Measurements from ENCODE around the gene OR52R1.
"Not testable (repeated sequence)": the region's sequence is repeated elsewhere in the genome, so short reads cannot be mapped to it uniquely, and the experiment has no call there.

OR52R1 gene

DNA sequence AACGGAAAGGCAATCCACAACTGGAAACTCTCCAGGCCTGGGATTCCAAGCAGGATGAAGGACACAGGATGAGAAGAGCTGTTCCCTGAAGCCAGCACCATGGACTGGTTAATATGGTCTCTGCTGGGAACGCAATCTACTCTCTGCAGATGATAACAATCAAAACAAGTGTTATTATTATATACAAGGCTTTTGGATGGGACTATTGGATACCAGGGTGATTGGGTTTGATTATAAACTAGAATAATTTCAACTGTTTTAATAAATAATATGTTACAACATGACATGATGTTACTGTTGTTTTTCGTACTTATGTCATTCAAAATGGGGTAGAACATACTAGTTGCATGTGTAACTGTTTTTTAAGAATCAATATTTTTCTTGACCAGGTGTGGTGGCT lies at the start of gene OR52R1:
Gene OR52R1, minus strand, starts transcription at position 101 of the 400 bp plus-strand sequence. Its CDS starts 0 bp downstream, at position 101.
- no peak for DNase-seq (ENCODE audit: low spot score)

DNA sequence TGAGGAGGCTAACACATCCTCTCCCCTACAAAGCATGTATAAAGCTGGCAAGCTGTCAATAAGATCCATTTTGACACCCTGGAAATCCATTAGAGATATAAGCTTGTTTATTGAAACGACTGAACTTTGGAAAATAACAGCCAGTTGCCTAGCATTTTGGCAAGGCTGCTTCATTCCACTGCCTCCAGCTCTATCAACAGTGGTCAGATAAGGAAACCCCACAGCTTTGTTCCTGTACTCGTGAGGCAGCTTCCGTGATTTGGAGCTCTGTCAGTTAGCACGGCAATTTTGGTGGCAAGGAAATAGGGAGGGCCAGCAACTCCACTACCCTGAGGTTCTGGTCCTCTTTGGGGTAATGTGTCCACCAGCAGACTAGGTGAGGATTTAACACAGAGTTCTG lies 46.9 kb upstream of the OR52R1 start:
- no peak for DNase-seq (ENCODE audit: low spot score)

DNA sequence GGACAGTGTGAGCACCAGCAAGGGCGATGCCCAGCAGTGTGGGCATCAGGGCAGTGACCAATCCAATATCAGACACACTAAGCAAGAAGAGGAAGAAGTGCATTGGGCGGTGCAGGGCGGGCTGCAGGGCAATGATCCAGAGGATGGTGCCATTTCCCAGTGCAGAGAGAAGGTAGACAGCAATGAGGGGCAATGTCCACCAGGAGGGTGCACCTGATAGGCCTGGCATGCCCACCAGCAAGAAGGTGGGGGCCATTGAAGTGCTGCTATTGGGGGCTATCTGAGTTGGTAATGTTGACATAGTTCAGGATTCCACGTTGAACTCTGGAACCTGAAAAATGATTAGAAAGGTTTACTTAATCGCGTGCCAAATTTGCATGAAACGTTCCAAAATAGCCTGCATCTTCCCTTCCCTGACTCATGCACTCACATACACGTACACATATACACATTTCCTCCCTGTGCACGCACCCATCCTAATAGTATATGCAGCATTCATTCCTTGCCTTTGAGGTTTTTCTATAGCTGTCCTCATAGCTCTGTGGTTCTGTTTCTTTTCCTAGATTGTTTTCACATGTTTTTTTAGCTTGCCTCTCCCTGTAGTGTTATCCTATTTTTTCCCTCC lies 44.8 kb upstream of the OR52R1 start, which contains the start of gene OR51S1:
Gene OR51S1, minus strand, starts transcription at position 301 of the 625 bp plus-strand sequence. Its CDS starts 0 bp downstream, at position 301.
- no peak for DNase-seq (ENCODE audit: low spot score)

DNA sequence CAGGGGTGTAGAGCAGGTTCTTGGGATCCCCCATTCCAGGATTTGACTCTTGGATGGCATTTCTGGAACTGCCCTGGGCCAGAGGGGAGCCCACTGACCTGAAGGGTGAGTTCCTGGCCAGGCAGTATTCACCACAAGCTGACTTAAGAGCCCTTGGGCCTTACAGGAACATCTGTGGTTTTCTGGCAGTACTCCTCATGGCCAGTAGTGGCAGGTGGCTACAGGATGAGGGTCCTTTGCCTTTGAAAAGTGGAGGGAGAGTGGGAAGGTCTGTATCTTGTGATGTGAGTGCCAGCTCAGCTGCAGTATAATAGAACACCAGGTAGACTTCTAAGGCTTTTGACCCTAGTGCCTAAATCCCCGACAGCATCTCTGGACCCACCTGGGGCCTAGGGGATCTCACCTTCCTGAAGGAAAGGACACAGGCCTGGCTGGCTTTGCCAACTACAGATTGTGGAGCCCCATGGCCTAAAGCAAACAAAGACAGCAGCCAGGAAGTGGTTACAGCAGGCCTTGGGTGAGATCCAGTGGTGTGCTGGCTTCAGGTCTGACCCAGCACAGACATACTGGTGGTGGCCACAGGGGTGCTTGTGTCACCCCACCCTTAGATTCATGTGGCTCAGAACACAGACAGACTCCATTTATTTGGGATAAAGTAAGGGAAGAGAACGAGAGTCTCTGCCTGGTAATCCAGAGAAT lies 35.8 kb upstream of the OR52R1 start:
- no peak for DNase-seq (ENCODE audit: low spot score)

DNA sequence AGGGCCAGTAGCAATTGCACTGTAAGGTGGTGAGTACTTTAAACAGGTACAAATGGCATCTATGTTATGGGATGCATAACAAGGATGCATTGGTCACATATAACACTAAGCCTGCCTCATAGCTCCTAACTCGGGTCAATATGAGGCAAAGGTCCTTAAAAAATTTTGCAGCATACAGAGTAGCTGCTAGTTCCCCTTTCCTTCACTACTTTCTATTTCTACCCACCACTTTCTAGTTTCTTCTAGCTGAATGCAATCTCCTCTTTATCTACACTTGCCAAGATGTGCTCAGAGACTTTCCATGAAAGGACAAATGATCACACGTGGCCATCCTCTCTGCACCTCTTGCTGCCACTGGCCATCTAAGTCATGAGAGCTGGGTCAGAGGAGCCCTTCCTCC lies 26.7 kb upstream of the OR52R1 start:
- no peak for DNase-seq (ENCODE audit: low spot score)

DNA sequence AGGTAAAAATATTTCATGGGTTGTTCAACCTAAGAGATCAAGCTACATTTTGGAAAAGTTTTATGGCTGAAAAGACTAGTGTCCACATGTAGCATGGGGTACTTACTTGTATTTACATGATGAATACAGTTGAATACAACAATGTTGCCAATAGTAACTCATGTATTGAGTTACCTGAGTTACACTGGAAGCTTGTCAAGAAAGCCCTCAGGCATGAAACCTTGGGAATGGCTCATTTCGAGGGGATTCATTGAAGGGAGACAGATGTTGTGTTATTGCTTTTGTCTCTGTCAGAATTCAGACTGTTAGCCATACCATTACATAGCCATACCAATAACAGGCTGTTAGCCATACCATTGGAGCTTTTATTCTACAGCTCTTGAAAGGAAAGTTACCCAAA lies 26.2 kb upstream of the OR52R1 start:
- no peak for DNase-seq (ENCODE audit: low spot score)

DNA sequence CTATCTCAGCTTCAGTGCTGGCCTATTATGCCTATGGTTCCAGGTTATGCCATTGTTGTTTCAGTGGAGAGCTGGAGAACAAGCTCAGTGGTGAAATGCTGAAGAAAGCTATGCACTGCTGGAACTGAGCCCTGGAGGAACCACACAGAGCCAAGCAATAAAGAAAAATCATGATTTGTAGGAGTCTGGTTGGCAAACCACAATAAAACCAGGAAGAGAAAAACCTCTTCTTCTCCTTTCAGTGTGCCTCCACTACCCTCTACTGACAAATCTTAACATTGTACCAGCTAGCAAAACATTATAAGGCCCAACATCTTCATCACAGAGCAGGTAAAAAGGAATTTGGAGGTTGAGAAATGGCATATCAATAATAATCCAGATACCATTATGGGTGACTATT lies 22.2 kb upstream of the OR52R1 start:
- no peak for DNase-seq (ENCODE audit: low spot score)

DNA sequence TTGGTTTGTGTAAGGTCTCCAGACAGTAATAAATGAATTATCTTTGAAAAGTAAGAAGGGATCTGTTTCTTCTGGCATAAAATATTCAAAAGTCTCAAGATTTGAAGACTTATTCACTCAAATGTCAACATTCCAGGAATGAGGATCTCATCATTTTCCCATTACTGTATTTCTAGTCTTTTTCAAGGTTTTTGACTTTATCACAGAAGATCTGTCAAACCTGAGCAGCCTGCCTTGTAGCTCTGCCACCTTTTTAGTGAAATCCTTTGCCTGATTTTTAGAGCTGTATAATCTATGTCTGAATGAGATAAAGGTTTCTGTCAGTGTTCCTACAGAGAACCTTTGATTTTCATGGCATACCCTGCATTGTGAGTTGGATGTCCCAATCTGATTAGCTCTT lies 21.0 kb upstream of the OR52R1 start:
- no peak for DNase-seq (ENCODE audit: low spot score)

DNA sequence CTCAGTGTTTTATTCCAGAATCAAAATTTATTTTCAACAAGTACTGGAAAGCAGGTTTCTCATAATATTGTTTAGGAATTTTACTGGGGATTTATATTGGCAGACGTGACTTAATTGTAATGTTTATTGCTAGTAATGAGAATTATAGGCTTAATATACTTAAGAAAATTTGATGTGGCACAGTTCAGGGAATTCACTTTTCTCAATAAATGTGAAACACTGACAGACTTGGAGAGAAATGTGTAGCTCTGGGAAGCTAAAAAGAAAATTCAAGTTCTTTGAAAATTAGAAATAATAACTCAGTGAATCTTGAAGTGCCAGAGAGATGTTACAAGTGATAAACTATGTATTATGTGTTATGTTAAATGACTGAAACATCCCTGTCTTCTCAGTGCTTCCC lies 16.8 kb upstream of the OR52R1 start, which contains the start of gene OR51F2:
Gene OR51F2, plus strand, starts transcription at position 301 of the 400 bp plus-strand sequence. CDS start 101 bp downstream, outside the sequence.
- no peak for DNase-seq (ENCODE audit: low spot score)

DNA sequence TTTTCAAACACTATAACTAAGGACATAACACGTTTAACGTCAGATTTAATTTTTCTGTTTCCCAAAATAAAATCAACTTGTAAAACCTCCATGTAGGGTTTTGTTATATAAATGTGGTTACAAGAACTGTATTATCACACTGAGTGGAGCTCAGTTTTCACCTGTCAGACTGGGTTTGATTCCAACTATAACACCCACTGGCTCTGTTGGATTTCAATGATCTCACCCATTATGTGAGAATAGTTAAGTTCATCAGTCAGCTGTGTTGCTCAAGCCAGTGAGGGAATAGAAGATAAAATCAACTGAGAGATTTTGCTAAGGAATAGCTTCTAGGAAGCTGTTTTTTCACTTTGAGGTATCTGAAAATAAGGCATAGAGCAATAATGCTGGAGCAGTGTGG lies 5.1 kb upstream of the OR52R1 start:
- peak; percentile 61 for DNase-seq (ENCODE audit: low spot score)

DNA sequence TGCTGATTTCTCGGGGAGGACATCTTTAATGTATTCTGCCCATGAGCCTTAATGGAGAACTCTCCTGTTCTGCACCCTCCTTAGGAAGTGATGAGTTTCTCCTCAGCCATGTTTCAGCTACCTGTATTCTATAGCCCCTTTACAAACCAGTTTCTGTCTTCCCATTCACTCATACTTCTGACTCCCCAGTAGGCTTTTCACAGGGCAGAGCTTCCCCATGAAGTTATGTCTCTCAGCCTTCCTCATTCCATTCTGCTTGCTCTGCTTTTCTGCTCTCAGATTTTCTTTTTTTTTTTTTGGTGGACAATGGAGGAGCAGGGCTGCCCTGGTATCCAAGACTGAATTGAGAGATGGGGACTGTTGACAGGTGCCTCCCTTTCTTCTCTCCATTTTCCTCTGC lies 4.3 kb upstream of the OR52R1 start:
- no peak for DNase-seq (ENCODE audit: low spot score)

DNA sequence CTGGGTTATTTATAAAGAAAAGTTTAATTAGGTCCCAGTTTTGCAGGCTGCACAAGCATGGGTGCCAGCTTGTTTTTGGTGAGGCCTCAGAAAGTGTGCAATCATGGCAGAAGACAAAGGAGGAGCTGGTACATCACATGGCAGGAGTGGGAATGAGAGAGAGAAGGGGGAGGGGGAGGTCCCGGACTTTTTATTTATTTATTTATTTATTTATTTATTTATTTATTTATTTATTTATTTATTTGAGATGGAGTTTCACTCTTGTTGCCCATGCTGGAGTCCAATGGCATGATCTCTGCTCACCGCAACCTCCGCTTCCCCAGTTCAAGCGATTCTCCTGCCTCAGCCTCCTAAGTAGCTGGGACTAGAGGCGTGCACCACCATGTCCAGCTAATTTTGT lies 2.9 kb downstream of the OR52R1 start:
- not testable (repeated sequence) for DNase-seq (ENCODE audit: low spot score)

DNA sequence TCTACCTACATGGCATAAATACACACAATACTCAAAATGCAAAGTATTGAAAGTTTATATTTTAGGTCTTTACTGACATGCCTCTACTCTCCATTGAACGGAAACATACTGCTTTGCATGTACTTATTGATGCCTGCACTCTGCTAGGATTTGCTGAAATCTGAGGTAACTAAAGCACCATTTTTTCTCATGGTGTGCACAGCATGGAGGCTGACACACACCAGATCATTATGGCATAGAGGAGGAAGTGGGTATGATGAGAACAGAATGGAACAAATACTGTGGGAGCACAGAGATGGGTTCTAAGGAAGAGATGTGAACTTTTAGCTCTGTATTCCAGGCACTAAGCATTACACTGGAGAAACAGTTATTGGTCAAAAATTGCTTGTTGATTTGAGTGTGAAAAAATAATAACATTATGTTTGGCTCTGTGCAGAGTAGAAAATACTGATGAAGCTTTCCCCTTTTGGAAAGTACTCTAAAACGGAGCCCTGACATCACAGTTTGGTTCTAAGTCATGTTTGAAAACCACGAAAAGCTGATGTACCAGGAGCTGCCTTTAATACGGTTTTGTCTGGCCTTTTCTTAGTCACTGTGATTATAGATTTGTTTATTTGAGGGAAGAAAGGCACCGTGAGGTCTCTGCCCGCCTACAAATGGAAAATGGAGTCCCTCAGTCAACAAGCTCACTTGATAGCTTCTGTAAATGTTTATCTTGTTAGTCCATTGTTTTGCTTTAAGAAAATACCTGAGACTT lies 5.6 kb downstream of the OR52R1 start:
- no peak for DNase-seq (ENCODE audit: low spot score)

DNA sequence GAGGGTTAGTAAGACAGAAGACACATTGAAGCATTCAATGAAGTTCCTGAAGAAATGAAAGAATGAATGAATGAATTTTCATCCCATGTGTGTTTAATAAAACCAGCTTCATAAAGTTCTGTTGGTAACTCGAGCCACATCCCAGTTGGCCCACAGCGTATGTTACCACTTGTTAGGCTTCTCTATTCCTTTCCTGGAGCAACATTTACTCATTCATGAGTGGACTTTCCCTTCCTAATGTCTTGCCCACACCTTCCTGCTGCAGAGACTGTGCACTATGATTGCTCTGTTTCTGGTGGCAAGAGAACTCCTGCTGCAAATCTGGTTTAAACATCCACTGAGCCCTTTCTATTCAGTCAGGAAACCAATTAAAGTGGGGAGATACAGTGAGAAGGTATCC lies 7.0 kb downstream of the OR52R1 start:
- DNase-seq (ENCODE audit: low spot score) = no peak

DNA sequence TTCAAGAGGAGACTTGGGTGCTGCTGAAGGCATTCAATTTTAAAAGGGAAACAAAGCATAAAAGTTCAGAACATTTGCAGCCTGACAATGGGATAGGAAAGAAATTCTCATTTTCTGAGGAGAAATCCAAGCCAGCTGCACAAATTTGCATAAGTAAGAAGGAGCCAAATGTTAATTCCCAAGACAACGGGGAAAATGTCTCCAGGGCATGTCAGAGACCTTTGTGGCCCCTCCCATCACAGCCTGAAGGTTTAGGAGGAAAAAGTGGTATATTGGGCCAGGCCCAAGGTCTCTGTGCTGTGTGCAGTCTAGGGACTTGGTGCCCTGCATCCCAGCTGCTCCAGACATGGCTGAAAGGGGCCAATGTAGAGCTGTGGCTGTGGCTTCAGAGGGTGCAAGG lies 21.7 kb downstream of the OR52R1 start:
- DNase-seq (ENCODE audit: low spot score) = no peak

DNA sequence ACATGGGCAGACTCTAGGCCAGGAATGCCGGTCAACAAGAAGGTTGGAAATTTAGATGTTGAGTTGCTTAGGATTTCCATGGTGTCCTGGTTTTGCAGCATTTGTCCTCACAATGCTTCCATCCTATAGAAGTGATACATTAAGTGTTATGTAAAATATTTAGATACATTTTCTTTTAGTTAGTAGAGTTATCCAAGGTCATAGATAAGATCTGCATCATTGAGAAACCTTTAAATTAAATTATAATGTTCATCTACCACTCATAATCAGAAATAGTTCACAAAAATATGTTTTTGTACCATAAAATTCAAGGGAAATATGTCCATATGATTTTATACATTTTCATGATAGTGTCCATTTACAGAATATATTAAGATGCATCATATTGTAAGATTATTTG lies 34.3 kb downstream of the OR52R1 start, which contains the start of gene OR51F1:
Gene OR51F1, minus strand, starts transcription at position 101 of the 400 bp plus-strand sequence. Its CDS starts 0 bp downstream, at position 101.
- no peak for DNase-seq (ENCODE audit: low spot score)

DNA sequence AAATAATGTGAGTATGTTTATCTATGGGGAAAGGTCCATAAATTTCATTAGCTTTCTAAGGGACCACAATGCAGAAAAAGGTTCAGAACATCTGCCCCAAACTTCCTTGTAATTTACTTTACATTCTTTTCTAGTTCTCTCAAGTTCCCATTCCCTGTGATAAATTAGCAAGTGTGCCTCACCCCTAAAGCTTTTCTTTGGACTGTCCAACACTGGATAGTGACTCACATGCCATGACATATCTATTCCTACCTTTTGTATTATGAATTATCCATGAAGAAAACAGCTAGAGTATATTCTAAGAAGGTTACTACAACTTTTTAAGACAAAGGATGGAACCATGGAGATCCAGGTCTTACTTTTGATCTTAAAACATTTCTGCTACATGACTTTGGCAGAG lies 36.1 kb downstream of the OR52R1 start:
- DNase-seq (ENCODE audit: low spot score) = no peak

DNA sequence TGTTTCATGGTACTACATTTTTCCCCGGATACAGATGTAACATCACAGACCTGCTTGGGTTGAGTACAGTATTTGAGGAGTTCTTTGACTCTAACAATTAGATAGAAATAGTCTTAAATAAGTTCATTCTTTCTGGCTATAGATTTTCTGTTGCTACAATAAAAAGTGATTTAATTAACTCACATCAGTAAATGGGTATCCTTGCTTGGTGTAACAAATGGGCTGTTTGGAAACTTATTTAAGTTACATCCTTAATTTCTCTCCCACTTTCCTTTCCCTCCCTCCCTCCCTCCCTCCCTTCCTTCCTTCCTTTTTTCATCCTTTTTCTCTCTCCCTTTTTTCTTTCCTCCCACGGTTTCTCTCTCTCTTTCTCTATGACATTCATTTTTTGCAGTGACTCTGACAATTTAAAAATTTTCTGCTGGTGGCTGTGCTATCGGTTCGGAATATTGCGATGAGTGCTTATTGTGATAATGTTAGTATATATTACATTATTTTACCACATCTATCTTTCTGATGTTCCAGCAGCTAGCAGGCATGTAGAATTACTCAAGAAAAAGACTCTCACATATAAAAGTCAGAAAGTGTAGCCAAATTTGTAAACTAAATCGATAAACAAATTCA lies 37.6 kb downstream of the OR52R1 start:
- no peak for DNase-seq (ENCODE audit: low spot score)

DNA sequence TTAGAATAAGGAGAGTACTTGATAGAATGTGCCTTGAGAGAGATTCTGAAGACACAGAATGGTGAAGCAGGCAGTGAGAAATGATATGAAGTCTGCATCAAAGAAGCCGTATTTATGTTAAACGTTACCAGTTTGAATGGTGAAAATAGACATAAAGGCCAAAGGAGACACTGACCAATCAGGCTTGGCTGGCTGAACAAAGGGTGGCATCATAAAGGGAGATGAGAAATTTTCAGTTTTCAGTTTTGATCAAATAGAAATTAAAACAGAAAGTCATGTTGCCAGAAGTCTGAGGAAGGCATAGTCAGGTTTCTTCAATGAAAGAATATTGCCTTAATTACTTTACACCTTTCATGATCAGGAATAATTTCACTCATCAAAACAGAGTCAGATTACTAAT lies 41.1 kb downstream of the OR52R1 start:
- no peak for DNase-seq (ENCODE audit: low spot score)
